Fibroblast of peridontal ligament (primary cell): Measurements from ENCODE around the gene TMIE.
"Not testable (repeated sequence)": the region's sequence is repeated elsewhere in the genome, so short reads cannot be mapped to it uniquely, and the experiment has no call there.

ENCODE experiments used
- DNase-seq: peaks from one replicate; pipeline ENCODE4 v3.0.0-alpha.2; 2010; ENCODE audit errors: extremely low read depth

Gene TMIE

DNA sequence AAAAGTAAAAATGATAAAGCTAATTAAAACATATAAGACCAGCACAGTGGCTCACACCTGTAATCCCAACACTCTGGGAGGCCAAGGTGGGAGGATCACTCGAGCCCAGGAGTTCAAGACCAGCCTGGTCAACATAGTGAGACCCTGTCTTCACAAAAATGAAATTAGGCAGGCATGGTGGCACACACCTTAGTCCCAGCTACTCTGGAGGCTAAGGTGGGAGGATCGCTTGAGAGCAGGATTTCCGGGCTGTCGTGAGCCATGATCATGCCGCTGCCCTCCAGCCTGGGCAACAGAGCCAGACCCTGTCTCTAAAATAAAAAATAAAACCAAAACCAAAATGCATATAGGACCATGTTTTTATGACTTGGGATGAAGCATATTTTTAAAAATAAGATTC, 21.3 kb downstream of the TMIE start:
- no peak for DNase-seq

DNA sequence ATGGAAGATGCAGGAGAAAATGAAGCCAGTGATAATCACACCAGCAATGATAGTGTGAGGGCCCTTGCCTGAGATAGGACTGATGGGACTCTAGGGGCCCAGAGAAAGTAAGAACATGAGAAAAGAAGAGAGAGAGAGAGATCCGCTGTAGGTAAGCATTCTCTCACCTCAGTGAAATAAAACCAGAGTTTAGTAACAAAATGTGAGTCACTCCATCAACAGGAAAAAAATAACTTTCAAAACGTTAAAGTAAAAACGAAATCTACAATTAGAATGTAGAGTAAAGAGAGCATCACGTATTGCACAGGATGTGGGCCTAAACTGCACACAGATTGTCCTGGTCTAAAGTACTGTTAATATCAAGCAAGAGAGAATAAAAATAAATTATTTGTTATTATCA, 23.2 kb downstream of the TMIE start:
- no peak for DNase-seq

DNA sequence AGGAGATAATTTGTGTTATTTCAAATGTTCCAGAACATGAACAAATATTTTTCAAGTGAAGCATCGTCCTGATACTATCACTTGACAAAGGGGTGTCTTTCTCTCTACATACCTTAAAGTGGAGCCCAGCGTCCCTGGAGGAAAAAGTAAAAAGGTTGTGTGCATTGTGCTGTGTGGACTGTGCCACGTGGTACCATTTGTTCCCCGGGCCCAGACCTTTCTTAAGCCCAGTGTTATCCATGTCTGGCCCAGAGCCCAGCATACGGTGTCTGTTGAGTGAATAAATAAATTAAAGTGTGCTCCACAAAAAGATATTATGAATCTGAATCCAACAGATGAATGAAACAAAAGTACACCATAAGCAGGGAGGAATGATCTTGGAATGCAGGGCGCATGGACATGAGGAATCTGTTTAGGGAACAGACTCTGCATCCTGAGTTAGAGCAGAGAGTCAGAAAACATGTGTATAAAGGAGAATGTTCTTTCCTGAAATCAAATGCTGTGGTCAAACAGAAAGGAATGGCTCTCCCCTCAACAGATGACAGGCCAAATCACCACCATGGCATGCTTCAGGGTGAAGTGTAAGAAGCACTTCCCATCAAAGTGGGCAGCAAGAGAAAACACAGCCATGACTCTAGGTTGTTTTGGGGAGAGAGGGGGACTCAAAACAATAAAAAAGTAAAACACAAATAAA, 24.6 kb downstream of the TMIE start:
- DNase-seq, result peak; percentile 6

- DNase-seq, result no peak
These were observed 27.8 kb downstream of the TMIE start for GRCh38 chr3:46729038-46729437.

GRCh38 chr3:46730819-46731218, 29.6 kb downstream of the TMIE start:
- DNase-seq, result no peak

GRCh38 chr3:46731795-46732194, 30.6 kb downstream of the TMIE start:
- DNase-seq, result no peak

DNA sequence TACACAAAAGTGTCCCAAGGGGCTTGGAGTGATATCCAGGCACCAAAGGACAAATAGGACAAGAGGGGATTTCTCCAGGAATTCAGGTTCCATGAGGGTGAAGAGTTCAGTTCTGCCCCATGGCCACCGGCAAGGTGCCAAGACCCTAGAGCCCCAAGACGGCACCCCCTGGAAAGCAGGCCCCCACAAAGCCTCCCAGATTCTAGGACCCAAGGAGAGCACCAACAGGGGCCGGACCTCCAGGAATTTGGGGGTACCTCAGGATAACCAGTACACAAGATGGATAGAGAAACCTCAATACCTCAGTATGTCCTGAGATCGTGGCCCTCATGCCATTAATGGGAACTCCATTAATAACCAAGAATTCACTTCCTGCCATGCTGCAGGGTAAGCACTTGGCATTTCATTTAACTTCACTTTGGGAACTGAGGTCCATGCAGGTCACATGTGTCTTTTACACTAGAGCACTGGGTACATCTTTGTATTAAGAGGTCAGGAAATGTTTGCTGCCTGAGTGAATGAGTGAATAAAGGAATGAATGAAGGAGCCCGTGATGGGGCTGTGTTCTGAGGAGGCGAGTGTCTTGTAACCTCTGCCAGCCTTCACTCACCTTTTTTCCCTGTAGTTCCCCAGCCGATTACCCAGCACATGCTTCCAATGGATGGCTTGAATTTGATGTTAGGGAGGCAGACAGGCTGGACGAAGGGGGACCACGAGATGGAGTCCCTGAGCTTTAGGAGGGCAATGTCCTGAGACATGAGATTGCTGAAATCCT, 32.0 kb downstream of the TMIE start:
- peak; percentile 39 for DNase-seq

GRCh38 chr3:46734773-46735172, 33.6 kb downstream of the TMIE start:
- DNase-seq, result no peak

- DNase-seq, result no peak
These were observed 35.0 kb downstream of the TMIE start for GRCh38 chr3:46736006-46736872.

DNA sequence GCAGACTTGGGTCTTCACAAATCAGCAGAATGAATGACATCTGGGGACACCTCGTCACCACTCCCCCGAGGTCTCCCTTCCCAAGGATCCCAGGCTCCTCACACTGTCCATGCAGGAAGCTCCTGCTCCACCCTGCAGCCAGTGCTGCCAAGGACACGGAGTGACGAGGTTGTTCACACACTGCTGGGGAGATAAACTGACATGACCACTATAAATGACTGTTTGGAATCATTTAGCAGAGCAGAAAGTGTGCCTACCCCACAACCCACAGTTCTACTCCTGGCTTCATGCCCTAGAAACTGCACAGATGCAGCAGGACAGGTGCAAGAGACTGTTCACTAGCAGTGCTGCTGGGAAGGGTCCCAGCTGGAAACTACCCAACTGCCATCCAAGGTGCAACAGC, 36.1 kb downstream of the TMIE start:
- no peak for DNase-seq

- not testable (repeated sequence) for DNase-seq
These were observed 38.4 kb downstream of the TMIE start for GRCh38 chr3:46739565-46739964.

DNA sequence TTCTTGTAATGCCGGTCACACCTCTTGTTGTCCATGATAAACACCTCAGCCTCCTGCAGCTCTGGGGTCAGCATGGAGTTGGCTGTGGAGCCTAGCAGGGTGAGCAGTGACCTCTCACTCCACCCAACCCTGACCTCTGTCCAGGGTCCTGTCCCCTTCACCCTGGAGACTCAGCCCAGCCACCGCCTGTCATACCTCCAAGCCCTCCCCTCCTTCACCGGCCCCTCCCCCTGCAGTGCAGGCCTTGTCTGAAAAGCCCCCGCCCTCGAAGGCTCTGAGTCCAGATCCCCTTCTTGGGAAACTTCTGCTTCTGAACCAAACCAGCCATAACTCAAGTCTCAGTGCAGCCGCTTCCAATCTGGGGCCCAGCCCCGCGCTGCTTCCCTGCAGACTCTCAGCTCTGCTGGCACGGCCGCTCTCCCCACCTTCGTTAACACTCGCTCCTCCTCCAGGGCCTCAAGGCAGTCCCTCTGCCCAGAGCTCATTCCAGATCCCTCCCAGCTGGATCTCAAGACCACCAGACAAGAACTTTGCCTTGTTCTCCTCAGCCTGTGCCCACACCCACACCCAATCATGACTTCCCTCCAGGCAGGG, 41.9 kb downstream of the TMIE start:
- DNase-seq, result no peak

DNA sequence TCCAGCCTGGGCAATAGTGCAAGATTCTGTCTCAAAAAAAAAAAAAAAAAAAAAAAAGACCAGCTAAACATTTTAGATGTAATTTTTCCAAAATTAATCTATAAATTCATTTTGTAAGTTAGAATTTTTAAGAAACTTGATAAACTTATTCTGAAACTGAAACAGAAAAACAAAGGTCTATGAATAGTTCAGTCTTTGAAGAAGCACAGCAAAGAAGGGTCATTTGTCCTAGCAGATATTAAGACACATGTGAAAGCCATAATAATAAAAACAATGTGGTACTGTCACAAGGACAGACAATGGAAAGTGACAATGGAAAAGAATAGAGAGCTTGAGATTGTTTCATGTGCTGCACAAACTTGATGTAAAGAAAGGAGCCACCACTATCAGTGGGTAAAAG, 45.5 kb downstream of the TMIE start:
- no peak for DNase-seq

- DNase-seq, result no peak
These were observed 47.0 kb downstream of the TMIE start for GRCh38 chr3:46748170-46748569.

DNA sequence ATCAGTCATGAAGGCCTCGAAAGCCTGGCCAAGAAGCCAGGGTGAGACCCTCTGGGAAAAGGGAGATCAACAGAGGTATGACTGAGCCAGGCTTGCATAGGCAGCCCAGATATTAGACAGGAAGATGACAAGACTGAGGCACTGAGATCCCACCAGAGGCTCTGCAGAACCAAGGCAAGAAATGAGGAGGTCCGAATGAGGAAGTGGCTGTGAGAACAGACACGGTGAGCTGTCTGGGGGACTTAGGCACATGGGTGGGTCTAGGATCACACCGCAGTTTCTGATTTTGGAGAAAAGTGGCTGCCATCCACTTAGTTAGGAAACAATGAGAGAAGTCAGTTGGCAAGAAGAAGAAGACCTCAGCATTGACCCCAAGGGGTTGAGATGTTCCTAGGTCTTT, 47.9 kb downstream of the TMIE start:
- no peak for DNase-seq

DNA sequence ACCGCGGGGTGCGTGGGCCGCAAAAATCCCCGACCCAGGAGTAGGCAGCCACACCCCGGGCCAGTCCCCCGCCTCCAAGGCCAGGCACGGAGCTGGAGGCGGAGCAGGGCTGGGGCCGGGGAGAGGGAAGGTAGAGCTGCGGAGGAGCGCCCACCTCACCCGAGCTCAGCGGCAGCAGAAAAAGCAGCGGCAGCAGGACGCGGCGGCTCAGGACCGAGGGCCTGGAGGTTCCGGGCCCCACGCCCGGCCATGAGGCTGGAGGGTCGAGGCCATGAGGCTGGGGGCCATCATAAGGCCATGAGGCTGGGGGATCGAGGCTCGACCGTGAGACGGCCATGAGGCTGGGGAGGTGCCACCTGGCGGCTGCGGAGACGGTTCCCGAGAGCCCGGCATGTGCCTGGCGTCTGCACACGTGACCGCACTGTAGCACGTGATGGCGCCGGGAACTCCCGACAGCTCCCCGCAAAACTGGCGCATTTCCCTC, 49.4 kb downstream of the TMIE start:
- no peak for DNase-seq

- not testable (repeated sequence) for DNase-seq
These were observed 51.9 kb downstream of the TMIE start for GRCh38 chr3:46753127-46753526.

DNA sequence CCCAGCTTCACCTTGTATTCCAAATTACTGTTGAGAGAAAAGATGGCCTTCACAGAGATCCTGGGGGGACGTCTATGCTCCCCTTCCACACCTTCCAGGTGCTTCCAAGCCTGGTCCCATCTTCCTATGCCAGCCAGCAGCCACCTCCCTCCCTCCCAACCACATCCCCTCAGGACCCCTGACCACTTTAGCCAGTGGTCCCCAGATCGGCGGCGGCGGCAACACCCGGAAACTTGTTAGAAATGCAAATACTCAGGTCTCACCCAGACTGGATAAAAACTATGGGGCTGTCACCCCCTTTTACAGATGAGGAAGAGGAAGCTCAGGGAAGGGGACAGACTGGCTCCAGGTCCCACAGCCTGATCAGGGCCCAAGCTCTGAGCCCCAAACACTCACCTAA, 54.5 kb downstream of the TMIE start:
- DNase-seq, result no peak

GRCh38 chr3:46756642-46757041, 55.5 kb downstream of the TMIE start:
- DNase-seq, result no peak

DNA sequence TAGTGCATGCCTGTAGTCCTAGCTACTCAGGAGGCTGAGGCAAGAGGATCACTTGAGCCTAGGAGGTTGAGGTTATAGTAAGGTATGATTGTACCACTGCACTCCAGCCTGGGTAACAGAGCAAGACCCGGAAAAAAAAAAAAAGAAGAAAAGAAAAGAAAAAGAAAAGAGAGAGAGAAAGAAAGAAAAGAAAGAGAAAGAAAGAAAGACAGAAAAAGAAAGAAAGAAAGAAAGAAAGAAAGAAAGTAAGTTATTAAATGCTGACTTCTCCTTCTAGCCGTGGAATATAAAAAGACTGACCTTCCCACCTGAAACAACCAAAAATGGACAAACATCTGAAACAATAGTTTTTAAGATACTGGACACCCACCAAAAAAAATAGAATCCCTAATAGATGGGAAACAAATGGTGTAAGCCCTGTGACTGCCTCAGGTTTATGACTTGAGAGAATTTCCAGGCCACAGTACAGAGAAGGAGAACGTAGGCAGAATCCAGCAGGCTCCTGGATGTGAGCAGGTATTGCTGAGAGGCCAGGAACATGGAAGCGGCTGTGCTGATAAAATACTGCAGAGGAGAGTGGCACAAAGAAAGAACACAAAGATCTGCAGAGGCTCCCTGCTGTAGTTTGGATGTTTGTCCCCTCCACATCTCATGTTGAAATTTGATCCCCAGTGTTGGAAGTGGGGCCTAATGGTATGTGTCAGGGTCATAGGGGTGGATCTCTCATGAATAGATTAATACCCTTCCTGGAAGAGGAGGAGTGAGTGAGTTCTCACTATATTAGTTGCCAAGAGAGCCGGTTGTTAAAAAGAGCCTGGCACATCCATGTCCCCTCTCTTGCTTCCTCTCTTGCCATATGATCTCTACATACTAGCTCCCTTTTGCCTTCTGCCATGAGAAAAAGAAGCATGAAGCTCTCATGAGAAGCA, 58.3 kb downstream of the TMIE start:
- DNase-seq, result no peak
